Daoy (cell line): Measurements from ENCODE around the gene ABHD17B. TPM values are rescaled to one million over a fixed set of nuclear protein-coding genes. Genes with fewer than 3 reads are reported as not detected.
"Not testable (repeated sequence)": the region's sequence is repeated elsewhere in the genome, so short reads cannot be mapped to it uniquely, and the experiment has no call there.

Experiments used
- DNase-seq: peaks from one replicate; pipeline ENCODE4 v3.0.0-alpha.2; 2015; ENCODE audit warnings: low read depth
- total RNA-seq: library from RNA; depleted of rRNA; stranded (reverse); fragments of >200 nt; shearing (Covaris generic); gene quantifications from 2 replicates; pipeline ENCODE4 v1.2.3, GENCODE V29; 2014

ABHD17B gene
- total RNA-seq, 1 experiment from 2014 or later = 24.9 TPM

GRCh38 chr9:71916834-71917534, 6.0 kb upstream of the ABHD17B start:
- DNase-seq = no peak

GRCh38 chr9:71915495-71915894, 4.5 kb upstream of the ABHD17B start:
- DNase-seq = no peak

GRCh38 chr9:71911908-71912335, 929 bp upstream of the ABHD17B start:
- DNase-seq = no peak

GRCh38 chr9:71910650-71911060, 338 bp downstream of the ABHD17B start:
- no peak for DNase-seq

GRCh38 chr9:71909887-71910649, 925 bp downstream of the ABHD17B start:
- peak; percentile 58 for DNase-seq

- no peak for DNase-seq
Measured at GRCh38 chr9:71908825-71909224, 2.2 kb downstream of the ABHD17B start.

GRCh38 chr9:71904076-71904475, 6.9 kb downstream of the ABHD17B start:
- no peak for DNase-seq

GRCh38 chr9:71901695-71902597, 9.0 kb downstream of the ABHD17B start:
- no peak for DNase-seq

- DNase-seq = not testable (repeated sequence)
Measured at GRCh38 chr9:71898756-71899155, 12.2 kb downstream of the ABHD17B start.

- no peak for DNase-seq
Measured at GRCh38 chr9:71897577-71897976, 13.4 kb downstream of the ABHD17B start.

GRCh38 chr9:71896761-71897160, 14.2 kb downstream of the ABHD17B start:
- no peak for DNase-seq

- no peak for DNase-seq
Measured at GRCh38 chr9:71895955-71896354, 15.0 kb downstream of the ABHD17B start.

GRCh38 chr9:71895117-71895516, 15.9 kb downstream of the ABHD17B start:
- DNase-seq = no peak

GRCh38 chr9:71891557-71892189, 19.3 kb downstream of the ABHD17B start:
- no peak for DNase-seq

GRCh38 chr9:71890042-71890679, 20.8 kb downstream of the ABHD17B start:
- DNase-seq = no peak

GRCh38 chr9:71887362-71887761, 23.6 kb downstream of the ABHD17B start:
- no peak for DNase-seq

- DNase-seq = no peak
Measured at GRCh38 chr9:71886541-71886940, 24.5 kb downstream of the ABHD17B start.

- no peak for DNase-seq
Measured at GRCh38 chr9:71886015-71886414, 25.0 kb downstream of the ABHD17B start.

GRCh38 chr9:71885467-71885866, 25.5 kb downstream of the ABHD17B start:
- DNase-seq = no peak

GRCh38 chr9:71884005-71884404, 27.0 kb downstream of the ABHD17B start:
- no peak for DNase-seq

GRCh38 chr9:71879644-71880174, 31.3 kb downstream of the ABHD17B start:
- DNase-seq = no peak
